ENCODE measurements around the gene EIF4A3. TPM values are rescaled to one million over a fixed set of nuclear protein-coding genes. Genes with fewer than 3 reads are reported as not detected.

The EIF4A3 gene
- polyA plus RNA-seq, 1 of the 3 experiments (the other 2 are of a cell fraction) = 335 TPM

DNA sequence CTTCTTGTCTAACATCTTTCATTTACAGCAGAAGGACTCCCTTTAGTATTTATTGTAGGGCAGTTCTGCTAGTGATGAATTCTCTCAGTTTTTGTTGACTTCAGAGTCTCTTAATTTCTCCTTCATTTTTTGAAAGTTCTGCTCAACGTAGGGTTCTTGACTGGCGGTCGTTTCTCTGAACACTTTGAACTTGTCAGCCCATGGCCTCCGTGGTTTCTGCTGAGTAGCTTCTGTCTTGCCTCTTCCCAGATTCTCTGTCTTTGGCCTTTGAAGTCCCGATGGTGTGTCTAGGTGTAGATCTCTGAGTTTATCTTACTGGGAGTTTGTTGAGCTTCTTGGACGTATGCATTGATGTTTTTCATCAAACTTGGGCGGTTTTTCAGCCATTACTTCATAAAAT is 32.2 kb downstream of the EIF4A3 start:
- Histone ChIP-seq H3K9me3 (no peaks in the 10 kb centered on the region), H3K9ac (no peak overlapping the region), H2AFZ (ENCODE audit: low read depth) (no peak overlapping the region), H3K4me2 (no peak overlapping the region), H3K36me3 (replicated peaks in 1 of 2; ENCODE audit: control insufficient read depth in 1 of 2, insufficient read depth in 2 of 2, low read length in 1 of 2) (peaks cover 0 to 5% of the 10 kb centered on the region in 2 experiments), H3K27ac (ENCODE audit: low read depth in 2 of 2, low read length in 1 of 2) (no peak overlapping the region), H3K4me1 (ENCODE audit: control insufficient read depth in 1 of 2, insufficient read depth in 2 of 2, low read depth in 1 of 2, low read length in 1 of 2) (no peaks in the 10 kb centered on the region), H4K20me1 (ENCODE audit: insufficient read depth) (no peaks in the 10 kb centered on the region), H3F3A (replicated peaks; ENCODE audit: insufficient read depth) (peaks cover 10% of the 10 kb centered on the region), H3K79me2 (ENCODE audit: insufficient read depth) (no peaks in the 10 kb centered on the region), H3K27me3 (ENCODE audit: insufficient read depth) (no peaks in the 10 kb centered on the region), H3K4me3 (ENCODE audit: low read depth in 2 of 2, low read length in 1 of 2) (no peak overlapping the region), H3K9me2 (no peaks in the 10 kb centered on the region)
- POLR2A ChIA-PET = interaction anchor here (3.0 kb wide), 1 partner anchor 13 kb away, joined by 10 read pairs; the partner anchor contains the start of gene GAA
- 93% methylated on average over 7 of the region's 7 CpGs for whole genome bisulfite sequencing (ENCODE audit: low lambda C conversion rate)
- no peak for DNase-seq
- CTCF ChIA-PET = interaction anchor here (1.0 to 5.8 kb wide), 6 partner anchors 10 to 109 kb away, joined by 3 to 37 read pairs (median 4); partner anchors contain the start of gene GAA
- TF ChIP-seq MEF2A (IDR thresholded peaks at IDR 0.05; ENCODE audit: borderline replicate concordance, low read depth) (no peak), EZH2phosphoT487 (IDR thresholded peaks at IDR 0.05; ENCODE audit: borderline replicate concordance, low read depth) (no peak), RCOR1 (IDR thresholded peaks at IDR 0.05; ENCODE audit: low read length) (no peak), RFX5 (IDR thresholded peaks at IDR 0.05; ENCODE audit: low read length) (no peak), GABPA (IDR thresholded peaks at IDR 0.05; ENCODE audit: low read depth) (no peak), FOXM1 (IDR thresholded peaks at IDR 0.05; ENCODE audit: low read depth) (no peak), EP300 (IDR thresholded peaks at IDR 0.05; ENCODE audit: borderline replicate concordance in 1 of 2, low read depth in 1 of 2, low read length in 1 of 2) (no peak)
- TF ChIP-seq, protein P1, sequence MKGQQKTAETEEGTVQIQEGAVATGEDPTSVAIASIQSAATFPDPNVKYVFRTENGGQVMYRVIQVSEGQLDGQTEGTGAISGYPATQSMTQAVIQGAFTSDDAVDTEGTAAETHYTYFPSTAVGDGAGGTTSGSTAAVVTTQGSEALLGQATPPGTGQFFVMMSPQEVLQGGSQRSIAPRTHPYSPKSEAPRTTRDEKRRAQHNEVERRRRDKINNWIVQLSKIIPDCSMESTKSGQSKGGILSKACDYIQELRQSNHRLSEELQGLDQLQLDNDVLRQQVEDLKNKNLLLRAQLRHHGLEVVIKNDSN (IDR thresholded peaks at IDR 0.05; ENCODE audit: borderline replicate concordance, low read depth) = no peak

DNA sequence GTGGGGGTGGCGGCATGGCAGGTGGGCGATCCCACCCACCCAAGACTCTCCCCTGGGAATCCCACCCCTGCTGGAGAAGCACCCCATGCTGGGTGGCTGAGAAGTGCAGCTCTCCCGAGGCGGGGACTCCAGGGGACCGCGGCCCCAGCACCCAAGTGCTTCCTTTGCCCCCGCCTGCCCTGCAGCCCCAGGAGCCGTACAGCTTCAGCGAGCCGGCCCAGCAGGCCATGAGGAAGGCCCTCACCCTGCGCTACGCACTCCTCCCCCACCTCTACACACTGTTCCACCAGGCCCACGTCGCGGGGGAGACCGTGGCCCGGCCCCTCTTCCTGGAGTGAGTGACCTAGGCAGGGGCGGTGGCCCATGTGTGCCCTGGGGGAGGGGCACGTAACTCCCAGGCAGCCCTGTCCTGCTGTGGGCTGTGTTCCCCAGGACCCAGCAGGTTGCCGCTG is 33.9 kb downstream of the EIF4A3 start:
- Histone ChIP-seq H3K4me2 (no peak overlapping the region), H3K79me2 (ENCODE audit: insufficient read depth) (no peaks in the 10 kb centered on the region), H3K36me3 (replicated peaks in 1 of 2; ENCODE audit: control insufficient read depth in 1 of 2, insufficient read depth in 2 of 2, low read length in 1 of 2) (peaks cover 0 to 11% of the 10 kb centered on the region in 2 experiments), H3K9ac (no peak overlapping the region), H3K27ac (ENCODE audit: low read depth in 2 of 2, low read length in 1 of 2) (no peak overlapping the region), H4K20me1 (ENCODE audit: insufficient read depth) (no peaks in the 10 kb centered on the region), H3F3A (replicated peaks; ENCODE audit: insufficient read depth) (peaks cover 10% of the 10 kb centered on the region), H3K4me3 (ENCODE audit: low read depth in 2 of 2, low read length in 1 of 2) (no peak overlapping the region), H3K9me2 (no peaks in the 10 kb centered on the region), H3K9me3 (no peaks in the 10 kb centered on the region), H2AFZ (ENCODE audit: low read depth) (no peak overlapping the region), H3K4me1 (ENCODE audit: control insufficient read depth in 1 of 2, insufficient read depth in 2 of 2, low read depth in 1 of 2, low read length in 1 of 2) (no peaks in the 10 kb centered on the region), H3K27me3 (ENCODE audit: insufficient read depth) (no peaks in the 10 kb centered on the region)
- TF ChIP-seq RAD21 (IDR thresholded peaks at IDR 0.05; ENCODE audit: low read length) = no peak
- no peak for TF ChIP-seq FOXM1 (IDR thresholded peaks at IDR 0.05; ENCODE audit: low read depth)
- TF ChIP-seq, protein P2, sequence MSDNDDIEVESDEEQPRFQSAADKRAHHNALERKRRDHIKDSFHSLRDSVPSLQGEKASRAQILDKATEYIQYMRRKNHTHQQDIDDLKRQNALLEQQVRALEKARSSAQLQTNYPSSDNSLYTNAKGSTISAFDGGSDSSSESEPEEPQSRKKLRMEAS (IDR thresholded peaks at IDR 0.05; ENCODE audit: low read depth) = no peak
- TF ChIP-seq RXRA (IDR thresholded peaks at IDR 0.05; ENCODE audit: borderline replicate concordance, low read depth) = no peak
- TF ChIP-seq TEAD4 (IDR thresholded peaks at IDR 0.05; ENCODE audit: borderline replicate concordance, insufficient read depth) = no peak
- TF ChIP-seq NFIC (IDR thresholded peaks at IDR 0.05; ENCODE audit: borderline replicate concordance) = no peak
- TF ChIP-seq SMC3 (IDR thresholded peaks at IDR 0.05; ENCODE audit: low read depth, low read length) = no peak
- TF ChIP-seq EP300 (IDR thresholded peaks at IDR 0.05; ENCODE audit: borderline replicate concordance in 1 of 2, low read depth in 1 of 2, low read length in 1 of 2) = no peak
- TF ChIP-seq, protein P3, sequence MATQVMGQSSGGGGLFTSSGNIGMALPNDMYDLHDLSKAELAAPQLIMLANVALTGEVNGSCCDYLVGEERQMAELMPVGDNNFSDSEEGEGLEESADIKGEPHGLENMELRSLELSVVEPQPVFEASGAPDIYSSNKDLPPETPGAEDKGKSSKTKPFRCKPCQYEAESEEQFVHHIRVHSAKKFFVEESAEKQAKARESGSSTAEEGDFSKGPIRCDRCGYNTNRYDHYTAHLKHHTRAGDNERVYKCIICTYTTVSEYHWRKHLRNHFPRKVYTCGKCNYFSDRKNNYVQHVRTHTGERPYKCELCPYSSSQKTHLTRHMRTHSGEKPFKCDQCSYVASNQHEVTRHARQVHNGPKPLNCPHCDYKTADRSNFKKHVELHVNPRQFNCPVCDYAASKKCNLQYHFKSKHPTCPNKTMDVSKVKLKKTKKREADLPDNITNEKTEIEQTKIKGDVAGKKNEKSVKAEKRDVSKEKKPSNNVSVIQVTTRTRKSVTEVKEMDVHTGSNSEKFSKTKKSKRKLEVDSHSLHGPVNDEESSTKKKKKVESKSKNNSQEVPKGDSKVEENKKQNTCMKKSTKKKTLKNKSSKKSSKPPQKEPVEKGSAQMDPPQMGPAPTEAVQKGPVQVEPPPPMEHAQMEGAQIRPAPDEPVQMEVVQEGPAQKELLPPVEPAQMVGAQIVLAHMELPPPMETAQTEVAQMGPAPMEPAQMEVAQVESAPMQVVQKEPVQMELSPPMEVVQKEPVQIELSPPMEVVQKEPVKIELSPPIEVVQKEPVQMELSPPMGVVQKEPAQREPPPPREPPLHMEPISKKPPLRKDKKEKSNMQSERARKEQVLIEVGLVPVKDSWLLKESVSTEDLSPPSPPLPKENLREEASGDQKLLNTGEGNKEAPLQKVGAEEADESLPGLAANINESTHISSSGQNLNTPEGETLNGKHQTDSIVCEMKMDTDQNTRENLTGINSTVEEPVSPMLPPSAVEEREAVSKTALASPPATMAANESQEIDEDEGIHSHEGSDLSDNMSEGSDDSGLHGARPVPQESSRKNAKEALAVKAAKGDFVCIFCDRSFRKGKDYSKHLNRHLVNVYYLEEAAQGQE (IDR thresholded peaks at IDR 0.05; ENCODE audit: low read depth, low read length) = no peak
- no peak for TF ChIP-seq RFX5 (IDR thresholded peaks at IDR 0.05; ENCODE audit: low read length)
- TF ChIP-seq MEF2A (IDR thresholded peaks at IDR 0.05; ENCODE audit: borderline replicate concordance, low read depth) = no peak
- POLR2A ChIA-PET = interaction anchor here (1.2 kb wide), 1 partner anchor 9 kb away, joined by 4 read pairs; no protein-coding TSS in a partner anchor
- CTCF ChIA-PET = interaction anchor here (0.8 to 2.8 kb wide), 4 partner anchors 11 to 30 kb away, joined by 3 to 13 read pairs (median 3); partner anchors contain the start of gene GAA
- DNase-seq = no peak
- WGBS (ENCODE audit: low lambda C conversion rate) = 94% methylated on average over 18 of the region's 20 CpGs
